Fibroblast of skin of left quadriceps (primary cell): ENCODE measurements around the gene EXOC2.

Experiments
- DNase-seq, 2 experiments: peaks; one replicate each; pipeline ENCODE4 v3.0.0-alpha.2; 2013; ENCODE audit warnings: low read depth in 2 of 2

EXOC2 gene

DNA sequence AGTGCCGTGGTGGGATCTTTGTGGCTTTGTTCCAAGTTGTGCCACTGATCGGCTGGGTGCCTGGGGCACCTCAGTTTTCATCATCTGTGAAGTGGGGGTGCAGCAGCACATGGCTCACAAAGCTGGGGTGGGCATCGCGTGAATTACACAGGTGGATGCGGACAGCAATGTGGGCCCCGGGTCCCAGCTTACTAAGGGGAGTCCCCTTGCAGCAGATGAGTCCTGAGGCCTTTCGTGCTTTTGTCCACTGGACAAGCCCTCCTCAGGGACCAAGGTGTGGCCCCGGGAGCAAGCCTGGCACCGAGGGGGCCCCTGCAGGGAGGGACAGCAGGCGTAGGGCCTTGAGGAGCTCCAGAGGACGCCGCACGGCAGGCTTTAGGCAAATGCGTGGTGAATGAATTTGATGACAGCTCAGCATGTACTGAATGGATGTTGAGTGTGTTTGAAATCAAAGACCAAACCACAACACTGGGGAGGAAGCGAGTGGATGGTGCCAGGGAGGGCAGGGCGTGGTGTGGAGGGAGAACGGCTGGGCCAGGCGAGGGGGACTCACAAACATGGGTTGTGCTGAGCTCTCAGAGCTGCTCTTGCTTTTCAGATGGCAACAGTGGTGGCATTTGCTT lies 248.2 kb downstream of the EXOC2 start:
- DNase-seq = no peak

- no peak for DNase-seq
Measured at GRCh38 chr6:443621-444159, 249.2 kb downstream of the EXOC2 start.

GRCh38 chr6:441126-441920 lies 251.6 kb downstream of the EXOC2 start:
- no peak for DNase-seq

DNA sequence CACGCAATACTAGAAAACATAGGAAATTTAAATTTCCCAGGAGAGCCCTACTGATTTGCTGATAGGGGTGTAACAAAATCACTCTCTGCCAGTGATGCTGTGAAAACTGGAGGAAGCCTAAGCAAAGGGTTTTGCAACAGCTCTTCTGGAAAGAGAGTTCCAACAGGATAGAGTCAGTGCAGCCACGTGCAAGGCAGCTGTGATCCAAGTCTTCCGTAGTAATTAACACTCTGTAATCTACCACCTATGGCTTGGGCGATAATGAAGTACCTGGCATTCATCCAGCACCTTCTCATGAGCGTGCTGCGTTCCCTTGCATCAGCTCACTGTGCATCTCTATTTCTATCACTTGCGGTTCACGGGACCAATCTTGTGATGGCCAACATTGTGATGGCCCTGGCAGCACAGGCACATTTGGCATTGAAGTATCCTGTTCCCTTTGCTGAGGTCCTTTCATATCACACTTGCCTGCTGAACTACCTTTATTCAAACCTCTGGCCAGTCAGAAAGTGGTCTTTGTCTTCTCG lies 253.2 kb downstream of the EXOC2 start:
- DNase-seq = no peak

DNA sequence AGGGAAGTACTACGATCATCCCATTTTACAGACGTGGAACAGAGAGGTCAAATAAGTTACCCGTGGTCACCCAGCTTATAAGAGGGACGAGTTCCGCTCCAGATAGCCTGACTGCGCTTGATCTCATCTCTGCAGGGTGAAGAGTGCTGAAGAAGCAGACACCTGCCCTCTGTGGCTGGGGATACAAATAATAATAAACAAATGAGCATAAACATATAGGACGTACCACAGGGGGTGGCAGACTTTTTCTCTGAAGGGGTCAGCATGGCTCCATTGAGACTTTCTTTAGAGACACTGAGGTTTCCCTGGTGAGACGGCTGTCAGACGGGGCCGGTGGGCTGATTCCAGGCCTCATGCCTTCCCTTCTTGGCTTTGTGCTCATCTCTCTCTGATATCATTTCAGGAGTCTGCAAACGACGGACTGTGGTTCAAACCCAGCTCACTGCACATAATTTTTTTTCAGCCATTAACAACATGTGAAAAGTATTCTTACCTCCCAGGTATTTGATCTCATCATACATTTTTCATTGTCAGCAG lies 254.2 kb downstream of the EXOC2 start:
- DNase-seq = no peak

DNA sequence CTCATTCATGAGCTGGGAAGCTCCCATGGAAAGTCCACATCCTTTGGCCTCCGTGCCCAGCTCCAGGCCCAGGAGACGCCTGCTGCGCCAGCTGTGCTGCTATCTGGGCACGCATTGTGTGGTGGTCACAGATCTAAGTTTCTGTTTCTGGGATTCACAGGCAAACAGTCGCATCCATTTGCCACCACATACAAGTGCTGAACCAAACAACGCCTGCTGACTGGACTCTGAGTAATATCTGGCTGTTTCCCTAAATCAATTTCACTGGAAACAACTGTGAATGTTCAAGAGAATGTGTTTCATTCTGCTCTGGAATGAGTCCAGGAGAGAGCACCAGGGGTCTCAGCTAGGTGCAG lies 255.9 kb downstream of the EXOC2 start:
- DNase-seq = no peak

GRCh38 chr6:436308-437036 lies 256.5 kb downstream of the EXOC2 start:
- DNase-seq = peak; percentile 73 to 75

GRCh38 chr6:435441-436307 lies 257.3 kb downstream of the EXOC2 start:
- no peak for DNase-seq
